CD4-positive, alpha-beta T cell treated with Interleukin-10 for 1 hour (primary cell): ENCODE results near the gene CRIP2.

Experiments used
- DNase-seq: peaks from one replicate; pipeline ENCODE4 v3.0.0-alpha.2; 2020

The CRIP2 gene

GRCh38 chr14:105477660-105478397, 3.2 kb downstream of the CRIP2 start:
- DNase-seq = peak; percentile 86

- DNase-seq = peak; percentile 55
Measured at GRCh38 chr14:105478398-105479251, 4.0 kb downstream of the CRIP2 start.

GRCh38 chr14:105479431-105480158, 5.0 kb downstream of the CRIP2 start:
- peak; percentile 23 for DNase-seq

- DNase-seq = no peak
Measured at GRCh38 chr14:105480199-105480746, 5.7 kb downstream of the CRIP2 start.

- DNase-seq = peak; percentile 94
Measured at GRCh38 chr14:105480807-105481801, 6.5 kb downstream of the CRIP2 start.

GRCh38 chr14:105481886-105482457, 7.4 kb downstream of the CRIP2 start:
- peak; percentile 99 for DNase-seq

- no peak for DNase-seq
Measured at GRCh38 chr14:105482486-105483110, 8.0 kb downstream of the CRIP2 start.

- no peak for DNase-seq
Measured at GRCh38 chr14:105483300-105484068, 8.9 kb downstream of the CRIP2 start.

GRCh38 chr14:105484069-105484996, 9.7 kb downstream of the CRIP2 start:
- DNase-seq = peak; percentile 83

GRCh38 chr14:105484997-105485393, 10.4 kb downstream of the CRIP2 start:
- DNase-seq = no peak

- DNase-seq = peak; percentile 83
Measured at GRCh38 chr14:105485739-105486162, 11.1 kb downstream of the CRIP2 start.

GRCh38 chr14:105486163-105486973, 11.7 kb downstream of the CRIP2 start, which contains the start of gene CRIP1:
CRIP1 (plus strand) TSS chr14:105486886; CDS start chr14:105487260, 374 bp downstream.
- DNase-seq = peak; percentile 28

GRCh38 chr14:105486974-105487448, 12.4 kb downstream of the CRIP2 start:
- DNase-seq = peak; percentile 86

- DNase-seq = peak; percentile 84
Measured at GRCh38 chr14:105487449-105487985, 12.9 kb downstream of the CRIP2 start.

GRCh38 chr14:105487986-105488777, 13.6 kb downstream of the CRIP2 start:
- DNase-seq = peak; percentile 50

GRCh38 chr14:105488781-105489541, 14.3 kb downstream of the CRIP2 start:
- peak; percentile 46 for DNase-seq
